Activated CD8-positive, alpha-beta T cell treated with anti-CD3 and anti-CD28 coated beads for 36 hours (primary cell): ENCODE results near the gene HLA-DRA. TPM values are rescaled to one million over a fixed set of nuclear protein-coding genes. Genes with fewer than 3 reads are reported as not detected.

Experiments
- ATAC-seq: fragments of 200-7000 bp; cut with Tn5 transposase; one replicate; pipeline ENCODE4 v1.10.0; 2021; ENCODE audit warnings: mild to moderate bottlenecking, moderate library complexity
- CTCF ChIA-PET: fragments of 350-600 bp; sonication (Branson Sonifier 250); formaldehyde crosslinking; loops from one replicate; lab custom pipeline; 2021; ENCODE audit warnings: antibody characterized with exemption; lab: Charles Lee
- POLR2A ChIA-PET: fragments of 350-600 bp; sonication (Branson Sonifier 250); formaldehyde crosslinking; loops from one replicate; lab custom pipeline; 2021; ENCODE audit warnings: antibody characterized with exemption; lab: Charles Lee
- DNase-seq: peaks from one replicate; pipeline ENCODE4 v3.0.0-alpha.2; 2020
- H3K27ac Mint-ChIP-seq: one replicate; pipeline ENCODE4 v1.8.0; 2021; ENCODE audit warnings: mild to moderate bottlenecking, mixed read lengths
- H3K27me3 Mint-ChIP-seq: one replicate; pipeline ENCODE4 v1.8.0; 2021; ENCODE audit warnings: mixed read lengths
- H3K36me3 Mint-ChIP-seq: one replicate; pipeline ENCODE4 v1.8.0; 2021; ENCODE audit warnings: low read depth, mixed read lengths
- H3K4me1 Mint-ChIP-seq: one replicate; pipeline ENCODE4 v1.8.0; 2021; ENCODE audit warnings: low read depth, mixed read lengths
- H3K4me3 Mint-ChIP-seq: one replicate; pipeline ENCODE4 v1.8.0; 2021; ENCODE audit warnings: mild to moderate bottlenecking, moderate library complexity, mixed read lengths
- H3K9me3 Mint-ChIP-seq: one replicate; pipeline ENCODE4 v1.8.0; 2021; ENCODE audit warnings: mixed read lengths
- CTCF ChIP-seq: fragments of 200-600 bp; IDR thresholded peaks from one replicate; pipeline ENCODE4 v1.8.0; 2022; ENCODE audit warnings: antibody characterized with exemption, mild to moderate bottlenecking
- intact Hi-C: fragments of 100-400 bp; cut with micrococcal nuclease; formaldehyde crosslinking; loops from one replicate; pipeline ENCODE4 v1.10.0; 2022
- total RNA-seq, 2 experiments: library from RNA; stranded (reverse); gene quantifications; one replicate each; pipeline ENCODE4 v1.2.3, GENCODE V29; 2021

Gene HLA-DRA
- total RNA-seq, 2 experiments from 2014 or later, result 8.6 to 9.2 TPM

GRCh38 chr6:32406197-32406596 is 33.5 kb upstream of the HLA-DRA start:
- no peak overlapping the region for H3K27ac Mint-ChIP-seq
- ATAC-seq, result no peak
- no peak for TF ChIP-seq CTCF
- no peaks in the 10 kb centered on the region for H3K9me3 Mint-ChIP-seq
- POLR2A ChIA-PET, result interaction anchor here (0.7 kb wide), 1 partner anchor 472 kb away, joined by 3 read pairs; no protein-coding TSS in a partner anchor
- H3K27me3 Mint-ChIP-seq, result peaks cover 36% of the 10 kb centered on the region
- H3K36me3 Mint-ChIP-seq, result no peaks in the 10 kb centered on the region
- H3K4me3 Mint-ChIP-seq, result no peak overlapping the region
- no peaks in the 10 kb centered on the region for H3K4me1 Mint-ChIP-seq
- CTCF ChIA-PET, result interaction anchor here (0.6 to 7.4 kb wide), 4 partner anchors 9 to 381 kb away, joined by 3 to 60 read pairs (median 3); no protein-coding TSS in a partner anchor
- DNase-seq, result no peak
- intact Hi-C loops, result no loop called here

DNA sequence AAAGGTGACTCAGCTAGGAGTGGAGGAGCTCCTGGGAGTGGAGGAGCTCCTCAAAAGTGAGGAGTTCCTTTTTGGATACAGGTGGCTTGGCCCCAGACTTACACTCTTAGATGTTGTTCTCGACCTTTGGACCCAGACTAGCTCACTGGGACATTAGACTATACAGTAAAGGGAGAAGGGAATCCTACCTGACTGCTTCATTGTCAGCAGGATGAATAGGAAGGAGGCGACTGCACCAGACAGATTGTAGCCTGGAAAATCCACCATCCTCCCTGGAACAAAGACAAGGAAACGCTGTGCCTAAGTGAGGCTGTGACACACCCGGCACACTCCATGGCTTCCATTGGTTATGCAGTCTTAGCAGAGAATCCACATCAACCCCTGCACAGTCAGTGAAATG is 32.8 kb upstream of the HLA-DRA start, which contains the start of gene BTNL2:
Gene BTNL2, minus strand, starts transcription at position 325 of the 400 bp plus-strand sequence. Its CDS starts 58 bp downstream, at position 267.
- no peak for DNase-seq
- POLR2A ChIA-PET, result no interaction called here
- H3K27me3 Mint-ChIP-seq, result peaks cover 37% of the 10 kb centered on the region

GRCh38 chr6:32410906-32411305 is 28.8 kb upstream of the HLA-DRA start:
- ChIA-PET CTCF (interaction anchor here (0.7 to 2.0 kb wide), 3 partner anchors 12 to 376 kb away, joined by 4 to 9 read pairs (median 4); no protein-coding TSS in a partner anchor), POLR2A (interaction anchor here (0.7 kb wide), 1 partner anchor 293 kb away, joined by 4 read pairs; no protein-coding TSS in a partner anchor)
- no peaks in the 10 kb centered on the region for H3K9me3 Mint-ChIP-seq
- H3K27me3 Mint-ChIP-seq, result peaks cover 42% of the 10 kb centered on the region
- TF ChIP-seq CTCF, result no peak
- no peak overlapping the region for H3K27ac Mint-ChIP-seq
- intact Hi-C loops, result loop anchor here (5.0 kb wide), 1 partner anchor 386 kb away; no protein-coding TSS in a partner anchor
- DNase-seq (no peak), ATAC-seq (no peak)
- H3K4me3 Mint-ChIP-seq, result no peak overlapping the region
- no peaks in the 10 kb centered on the region for H3K36me3 Mint-ChIP-seq
- H3K4me1 Mint-ChIP-seq, result no peaks in the 10 kb centered on the region

More for the DNA sequence above, 32.8 kb upstream of the HLA-DRA start, which contains the start of gene BTNL2:
- no peak for TF ChIP-seq CTCF
- ATAC-seq, result no peak
- no peak within 1 kb of the TSS for H3K27ac Mint-ChIP-seq
- H3K36me3 Mint-ChIP-seq, result no peaks in the 10 kb centered on the region
- intact Hi-C loops, result no loop called here
- no peak within 1 kb of the TSS for H3K4me3 Mint-ChIP-seq
- H3K4me1 Mint-ChIP-seq, result no peaks in the 10 kb centered on the region
- H3K9me3 Mint-ChIP-seq, result no peaks in the 10 kb centered on the region
- CTCF ChIA-PET, result interaction anchor here (1.0 to 7.4 kb wide), 3 partner anchors 8 to 381 kb away, joined by 3 to 60 read pairs (median 3); no protein-coding TSS in a partner anchor

DNA sequence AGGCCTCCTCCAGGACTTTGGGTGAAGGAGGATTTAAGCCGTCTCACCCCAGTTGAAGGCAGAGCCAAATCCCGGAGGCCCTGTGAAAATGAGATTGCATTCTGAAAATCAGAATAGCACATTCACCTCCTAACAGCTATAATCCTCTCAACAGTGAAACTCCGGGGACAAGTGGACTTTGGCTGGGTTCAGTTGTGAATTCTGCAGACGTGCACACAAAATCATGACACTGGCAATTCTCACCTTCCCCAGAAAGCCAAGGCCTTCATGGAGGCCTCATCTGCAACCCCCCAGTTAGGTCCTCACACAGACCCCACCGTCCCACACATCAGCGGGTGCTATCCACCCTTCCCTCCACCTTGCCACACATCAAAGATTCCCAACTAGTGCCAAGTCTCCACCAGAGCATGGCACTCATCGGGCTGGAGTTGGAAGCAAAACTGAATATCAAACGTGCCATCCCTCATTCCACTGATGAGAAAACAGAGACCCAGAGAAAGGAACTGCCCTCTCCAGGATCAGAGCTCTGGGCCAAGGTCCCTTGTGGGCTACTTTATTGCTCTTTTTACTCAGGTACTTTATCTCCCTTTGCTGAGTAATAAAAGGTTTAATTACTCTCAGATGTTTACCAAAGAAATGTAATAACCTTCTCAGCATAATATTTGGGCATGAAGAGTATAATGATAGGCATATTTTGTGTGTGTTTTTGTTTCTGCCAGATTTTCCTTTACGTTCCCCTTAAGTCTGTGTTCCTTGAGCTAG is 27.9 kb upstream of the HLA-DRA start:
- H3K27me3 Mint-ChIP-seq, result peaks cover 46% of the 10 kb centered on the region
- TF ChIP-seq CTCF, result no peak
- no peaks in the 10 kb centered on the region for H3K4me1 Mint-ChIP-seq
- POLR2A ChIA-PET, result interaction anchor here (0.7 kb wide), 1 partner anchor 292 kb away, joined by 4 read pairs; no protein-coding TSS in a partner anchor
- CTCF ChIA-PET, result interaction anchor here (0.7 to 6.2 kb wide), 8 partner anchors 8 to 457 kb away, joined by 3 to 68 read pairs (median 27); partner anchors contain the start of gene BTNL2
- H3K36me3 Mint-ChIP-seq, result no peaks in the 10 kb centered on the region
- H3K27ac Mint-ChIP-seq, result no peak overlapping the region
- intact Hi-C loops, result loop anchor here (2.0 to 5.0 kb wide), 2 partner anchors 285 to 386 kb away; no protein-coding TSS in a partner anchor
- no peak for DNase-seq
- no peaks in the 10 kb centered on the region for H3K9me3 Mint-ChIP-seq
- no peak overlapping the region for H3K4me3 Mint-ChIP-seq
- ATAC-seq, result no peak
